BLaER1 (cell line): ENCODE measurements around the gene LPCAT4.

Experiments used
- H3K27ac ChIP-seq: shearing (Covaris generic); formaldehyde crosslinking; 2 replicates; pipeline ENCODE4 v1.8.1; 2022
- H3K27me3 ChIP-seq: shearing (Covaris generic); formaldehyde crosslinking; 2 replicates; pipeline ENCODE4 v1.8.1; 2022
- H3K36me3 ChIP-seq: shearing (Covaris generic); formaldehyde crosslinking; 2 replicates; pipeline ENCODE4 v1.8.1; 2022
- H3K4me1 ChIP-seq: shearing (Covaris generic); formaldehyde crosslinking; 2 replicates; pipeline ENCODE4 v1.8.1; 2022
- H3K4me2 ChIP-seq: shearing (Covaris generic); formaldehyde crosslinking; 2 replicates; pipeline ENCODE4 v1.8.1; 2022
- H3K4me3 ChIP-seq: shearing (Covaris generic); formaldehyde crosslinking; 2 replicates; pipeline ENCODE4 v1.8.1; 2022
- H3K9ac ChIP-seq: shearing (Covaris generic); formaldehyde crosslinking; 2 replicates; pipeline ENCODE4 v1.8.1; 2022
- H3K9me3 ChIP-seq: shearing (Covaris generic); formaldehyde crosslinking; 2 replicates; pipeline ENCODE4 v1.8.1; 2022
- H4K20me1 ChIP-seq: shearing (Covaris generic); formaldehyde crosslinking; 2 replicates; pipeline ENCODE4 v1.8.1; 2022
- Cebpa-rat ChIP-seq: shearing (Covaris generic); IDR thresholded peaks from 2 replicates; pipeline ENCODE4 v1.8.1; 2022

LPCAT4 gene

GRCh38 chr15:34337557-34338306 is 29.3 kb downstream of the LPCAT4 start, which contains the start of gene SLC12A6:
Gene SLC12A6 (minus strand): TSS chr15:34337781. CDS start chr15:34336680, 1,101 bp downstream.
- Histone ChIP-seq H3K36me3 (peaks cover 20% of the 10 kb centered on the region), H3K9me3 (no peaks in the 10 kb centered on the region), H3K27me3 (no peaks in the 10 kb centered on the region), H3K9ac (peak within 1 kb of the TSS; percentile 84), H3K4me3 (peak within 1 kb of the TSS; percentile 86), H3K4me2 (peak within 1 kb of the TSS; percentile 95), H3K27ac (peak within 1 kb of the TSS; percentile 90), H3K4me1 (peaks cover 88% of the 10 kb centered on the region), H4K20me1 (no peaks in the 10 kb centered on the region)
- TF ChIP-seq Cebpa-rat, result no peak

- no peaks in the 10 kb centered on the region for H3K27me3 ChIP-seq
- peak overlapping the region; percentile 86 for H3K4me3 ChIP-seq
- peak overlapping the region; percentile 95 for H3K4me2 ChIP-seq
- H3K36me3 ChIP-seq, result peaks cover 20% of the 10 kb centered on the region
- peak overlapping the region; percentile 84 for H3K9ac ChIP-seq
- no peaks in the 10 kb centered on the region for H3K9me3 ChIP-seq
- H4K20me1 ChIP-seq, result no peaks in the 10 kb centered on the region
- peaks cover 92% of the 10 kb centered on the region for H3K4me1 ChIP-seq
- H3K27ac ChIP-seq, result peak overlapping the region; percentile 90
- TF ChIP-seq Cebpa-rat, result no peak
Observed at GRCh38 chr15:34336991-34337556, 29.9 kb downstream of the LPCAT4 start.

GRCh38 chr15:34336231-34336990 is 30.6 kb downstream of the LPCAT4 start:
- Histone ChIP-seq H3K36me3 (peaks cover 14% of the 10 kb centered on the region), H3K9me3 (no peaks in the 10 kb centered on the region), H3K4me2 (peak overlapping the region; percentile 95), H4K20me1 (no peaks in the 10 kb centered on the region), H3K27me3 (no peaks in the 10 kb centered on the region), H3K4me3 (peak overlapping the region; percentile 86), H3K27ac (peak overlapping the region; percentile 90; the same call in 1 of the 2 replicates), H3K9ac (peak overlapping the region; percentile 84), H3K4me1 (peaks cover 90% of the 10 kb centered on the region)
- no peak for TF ChIP-seq Cebpa-rat

- Histone ChIP-seq H3K4me1 (peaks cover 80% of the 10 kb centered on the region), H3K9me3 (no peaks in the 10 kb centered on the region), H3K9ac (peak overlapping the region; percentile 65), H3K4me3 (peak overlapping the region; percentile 86), H3K27me3 (no peaks in the 10 kb centered on the region), H4K20me1 (no peaks in the 10 kb centered on the region), H3K4me2 (peak overlapping the region; percentile 95), H3K27ac (peak overlapping the region; percentile 70), H3K36me3 (peaks cover 4% of the 10 kb centered on the region; the same call in 1 of the 2 replicates)
- no peak for TF ChIP-seq Cebpa-rat
Observed at GRCh38 chr15:34335176-34336032, 31.6 kb downstream of the LPCAT4 start.

- Histone ChIP-seq H4K20me1 (no peaks in the 10 kb centered on the region), H3K4me2 (peak overlapping the region; percentile 95), H3K4me1 (peaks cover 72% of the 10 kb centered on the region), H3K36me3 (no peaks in the 10 kb centered on the region), H3K27me3 (no peaks in the 10 kb centered on the region), H3K27ac (peak overlapping the region; percentile 70), H3K9me3 (no peaks in the 10 kb centered on the region), H3K9ac (peak overlapping the region; percentile 20; the same call in 1 of the 2 replicates), H3K4me3 (peak overlapping the region; percentile 86)
- no peak for TF ChIP-seq Cebpa-rat
Observed at GRCh38 chr15:34334672-34335071, 32.3 kb downstream of the LPCAT4 start.

GRCh38 chr15:34332553-34333120 is 34.4 kb downstream of the LPCAT4 start:
- Histone ChIP-seq H3K27ac (no peak overlapping the region), H3K9ac (no peak overlapping the region), H3K36me3 (no peaks in the 10 kb centered on the region), H4K20me1 (no peaks in the 10 kb centered on the region), H3K4me3 (no peak overlapping the region), H3K9me3 (no peaks in the 10 kb centered on the region), H3K4me2 (peak overlapping the region; percentile 95), H3K27me3 (no peaks in the 10 kb centered on the region), H3K4me1 (peaks cover 67% of the 10 kb centered on the region)
- TF ChIP-seq Cebpa-rat, result no peak

- peaks cover 68% of the 10 kb centered on the region for H3K4me1 ChIP-seq
- H3K4me2 ChIP-seq, result no peak overlapping the region
- H3K4me3 ChIP-seq, result no peak overlapping the region
- no peaks in the 10 kb centered on the region for H3K36me3 ChIP-seq
- H3K27me3 ChIP-seq, result no peaks in the 10 kb centered on the region
- no peaks in the 10 kb centered on the region for H4K20me1 ChIP-seq
- no peak overlapping the region for H3K9ac ChIP-seq
- no peak overlapping the region for H3K27ac ChIP-seq
- no peaks in the 10 kb centered on the region for H3K9me3 ChIP-seq
- TF ChIP-seq Cebpa-rat, result no peak
Observed at GRCh38 chr15:34331809-34332208, 35.2 kb downstream of the LPCAT4 start.

- Histone ChIP-seq H3K4me3 (no peak overlapping the region), H3K27ac (no peak overlapping the region), H3K4me1 (peaks cover 53% of the 10 kb centered on the region), H3K27me3 (no peaks in the 10 kb centered on the region), H4K20me1 (no peaks in the 10 kb centered on the region), H3K36me3 (no peaks in the 10 kb centered on the region), H3K9ac (no peak overlapping the region), H3K4me2 (no peak overlapping the region), H3K9me3 (no peaks in the 10 kb centered on the region)
- TF ChIP-seq Cebpa-rat, result no peak
Observed at GRCh38 chr15:34330279-34330678, 36.7 kb downstream of the LPCAT4 start.

- Histone ChIP-seq H3K9me3 (no peaks in the 10 kb centered on the region), H4K20me1 (no peaks in the 10 kb centered on the region), H3K27me3 (no peaks in the 10 kb centered on the region), H3K36me3 (no peaks in the 10 kb centered on the region), H3K4me1 (peaks cover 40% of the 10 kb centered on the region), H3K4me3 (no peak overlapping the region), H3K27ac (no peak overlapping the region), H3K9ac (no peak overlapping the region), H3K4me2 (no peak overlapping the region)
- TF ChIP-seq Cebpa-rat, result no peak
Observed at GRCh38 chr15:34329006-34329405, 38.0 kb downstream of the LPCAT4 start.
